Measurements from ENCODE around the gene BRWD1. TPM values are rescaled to one million over a fixed set of nuclear protein-coding genes. Genes with fewer than 3 reads are reported as not detected.
A peak's percentile ranks its signal among the peaks of the same experiment; 100 is the strongest.

Gene BRWD1
- polyA plus RNA-seq, 1 donor (not counting 4 experiments of a cell fraction or from before 2014, with no cell fraction given): 15.1 TPM

- H3K27me3 ChIP-seq (ENCODE audit: control insufficient read depth, extremely low read depth, insufficient read depth, low read length): no peaks in the 10 kb centered on the region
- H3K36me3 ChIP-seq (ENCODE audit: control insufficient read depth in 2 of 2, extremely low read depth in 1 of 2, insufficient read depth in 2 of 2, low read length in 2 of 2): no peaks in the 10 kb centered on the region
- DNase-seq (ENCODE audit: low read depth, low spot score): no peak
- no peaks in the 10 kb centered on the region for H3K9me3 ChIP-seq (ENCODE audit: control insufficient read depth, low read depth, low read length)
- dilution Hi-C loops (cut with MboI; ENCODE audit: extremely low pct_ligation_motif_present, low sequenced_read_pairs): no loop called here
- H2AFZ ChIP-seq (ENCODE audit: control insufficient read depth, low read length): no peak overlapping the region
- H3K27ac ChIP-seq (ENCODE audit: control insufficient read depth, insufficient read depth, low read length): peak overlapping the region; percentile 90
- H3K4me3 ChIP-seq (ENCODE audit: control insufficient read depth in 2 of 3, extremely low read depth in 1 of 3, insufficient read depth in 2 of 3, low read depth in 1 of 3, low read length in 3 of 3): peak overlapping the region; percentile 62 to 81 (median 74)
- peak overlapping the region; percentile 92 for H3K9ac ChIP-seq (ENCODE audit: control insufficient read depth, extremely low read depth, insufficient read depth, low read length)
- peaks cover 32% of the 10 kb centered on the region for H3K79me2 ChIP-seq (ENCODE audit: control insufficient read depth, insufficient read depth, low read length)
- H3K4me1 ChIP-seq (ENCODE audit: control insufficient read depth, extremely low read depth, insufficient read depth, low read length): peaks cover 36% of the 10 kb centered on the region
- TF ChIP-seq CTCF (optimal IDR thresholded peaks at IDR 0.05 in 1 of 3, IDR thresholded peaks at IDR 0.05 in 1 of 3, conservative IDR thresholded peaks at IDR 0.05 in 1 of 3; ENCODE audit: extremely low read depth in 1 of 3, insufficient read depth in 2 of 3, low read length in 3 of 3) (no peak), EZH2 (IDR thresholded peaks at IDR 0.05; ENCODE audit: low read length) (no peak)
- no peak for FAIRE-seq
- no peak overlapping the region for H3K4me2 ChIP-seq (ENCODE audit: control insufficient read depth, extremely low read depth, insufficient read depth, low read depth, low read length)
- H3K9me1 ChIP-seq (ENCODE audit: control insufficient read depth, extremely low read depth, insufficient read depth, low read length): no peaks in the 10 kb centered on the region
- no peaks in the 10 kb centered on the region for H4K20me1 ChIP-seq (ENCODE audit: control insufficient read depth, extremely low read depth, insufficient read depth, low read length)
These were observed 326 bp downstream of the BRWD1 start for GRCh38 chr21:39313042-39313570.

DNA sequence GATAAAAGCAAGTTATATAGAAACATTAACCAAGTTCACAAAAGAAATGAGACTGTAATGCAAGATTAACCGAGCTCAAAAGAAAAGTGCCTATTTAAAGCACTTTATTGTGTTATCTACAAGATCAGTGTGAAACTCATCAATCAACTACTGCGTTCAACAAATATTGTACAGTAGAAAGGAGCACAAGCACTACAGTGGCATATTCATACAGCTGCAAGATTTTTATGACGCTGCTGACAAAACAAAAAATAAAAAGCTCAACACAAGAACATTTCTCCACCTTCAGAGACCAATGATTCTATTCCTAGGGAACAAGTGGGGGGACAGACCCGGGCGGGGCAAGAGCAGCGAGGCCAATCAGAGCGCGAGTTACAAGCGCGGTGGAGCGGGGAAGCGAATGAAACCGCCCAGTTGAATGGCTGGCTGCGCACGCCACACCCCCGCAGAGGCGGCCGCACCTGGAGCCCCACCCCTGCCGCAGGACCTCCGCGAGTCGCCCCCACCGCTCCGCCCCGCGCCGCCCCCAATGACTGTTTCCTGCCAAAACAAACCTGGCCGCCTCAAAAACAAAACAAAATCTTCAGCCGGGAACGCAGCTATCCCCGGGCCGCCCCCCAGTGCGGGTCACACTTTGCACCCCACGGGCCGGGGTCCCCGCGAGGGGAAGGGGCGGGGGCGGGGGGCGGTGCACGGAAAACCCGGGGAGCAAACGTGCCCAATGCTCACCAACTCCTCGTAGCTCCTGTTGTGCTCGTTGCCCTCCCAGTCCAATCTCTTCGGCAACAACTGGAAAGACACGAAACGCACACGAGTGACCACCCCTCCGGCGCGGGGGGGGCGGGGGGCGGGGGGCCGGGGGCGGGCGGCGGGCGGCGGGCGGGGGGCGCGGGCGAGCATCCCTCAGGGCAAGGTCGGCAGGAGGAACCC, 1.1 kb downstream of the BRWD1 start:
- Histone ChIP-seq H3K9me1 (ENCODE audit: control insufficient read depth, extremely low read depth, insufficient read depth, low read length) (no peaks in the 10 kb centered on the region), H3K4me1 (ENCODE audit: control insufficient read depth, extremely low read depth, insufficient read depth, low read length) (peaks cover 34% of the 10 kb centered on the region), H3K4me2 (ENCODE audit: control insufficient read depth, extremely low read depth, insufficient read depth, low read depth, low read length) (peak overlapping the region; percentile 79), H3K9me3 (ENCODE audit: control insufficient read depth, low read depth, low read length) (no peaks in the 10 kb centered on the region), H3K79me2 (ENCODE audit: control insufficient read depth, insufficient read depth, low read length) (peaks cover 36% of the 10 kb centered on the region), H3K36me3 (ENCODE audit: control insufficient read depth in 2 of 2, extremely low read depth in 1 of 2, insufficient read depth in 2 of 2, low read length in 2 of 2) (peaks cover 0 to 2% of the 10 kb centered on the region in 2 experiments), H3K4me3 (ENCODE audit: control insufficient read depth in 2 of 3, extremely low read depth in 1 of 3, insufficient read depth in 2 of 3, low read depth in 1 of 3, low read length in 3 of 3) (peak overlapping the region; percentile 60 to 74 (median 62)), H3K27ac (ENCODE audit: control insufficient read depth, insufficient read depth, low read length) (peak overlapping the region; percentile 90), H3K9ac (ENCODE audit: control insufficient read depth, extremely low read depth, insufficient read depth, low read length) (peak overlapping the region; percentile 92), H2AFZ (ENCODE audit: control insufficient read depth, low read length) (no peak overlapping the region), H3K27me3 (ENCODE audit: control insufficient read depth, extremely low read depth, insufficient read depth, low read length) (no peaks in the 10 kb centered on the region), H4K20me1 (ENCODE audit: control insufficient read depth, extremely low read depth, insufficient read depth, low read length) (no peaks in the 10 kb centered on the region)
- DNase-seq (ENCODE audit: low read depth, low spot score) (no peak), FAIRE-seq (peak; percentile 61)
- dilution Hi-C loops (cut with MboI; ENCODE audit: extremely low pct_ligation_motif_present, low sequenced_read_pairs): no loop called here
- TF ChIP-seq EZH2 (IDR thresholded peaks at IDR 0.05; ENCODE audit: low read length): no peak
- no peak for TF ChIP-seq CTCF (optimal IDR thresholded peaks at IDR 0.05 in 1 of 3, IDR thresholded peaks at IDR 0.05 in 1 of 3, conservative IDR thresholded peaks at IDR 0.05 in 1 of 3; ENCODE audit: extremely low read depth in 1 of 3, insufficient read depth in 2 of 3, low read length in 3 of 3)

All from keratinocyte (primary cell).